Measurements from ENCODE around the gene COMMD1.
"Not testable (repeated sequence)": the region's sequence is repeated elsewhere in the genome, so short reads cannot be mapped to it uniquely, and the experiment has no call there.

Gene COMMD1

GRCh38 chr2:62076980-62077638, 171.6 kb downstream of the COMMD1 start:
- no peak for DNase-seq

- DNase-seq: no peak
Measured at GRCh38 chr2:62084801-62085200, 179.3 kb downstream of the COMMD1 start.

- DNase-seq: no peak
Measured at GRCh38 chr2:62089658-62090057, 184.2 kb downstream of the COMMD1 start.

GRCh38 chr2:62091471-62091870, 186.0 kb downstream of the COMMD1 start:
- no peak for DNase-seq

- DNase-seq: no peak
Measured at GRCh38 chr2:62099050-62099449, 193.6 kb downstream of the COMMD1 start.

- no peak for DNase-seq
Measured at GRCh38 chr2:62099523-62100175, 194.2 kb downstream of the COMMD1 start.

- DNase-seq: no peak
Measured at GRCh38 chr2:62101886-62102285, 196.4 kb downstream of the COMMD1 start.

GRCh38 chr2:62102402-62102920, 197.0 kb downstream of the COMMD1 start:
- DNase-seq: no peak

- DNase-seq: no peak
Measured at GRCh38 chr2:62109554-62109953, 204.1 kb downstream of the COMMD1 start.

- no peak for DNase-seq
Measured at GRCh38 chr2:62110415-62111025, 205.0 kb downstream of the COMMD1 start.

GRCh38 chr2:62112179-62112578, 206.7 kb downstream of the COMMD1 start:
- no peak for DNase-seq

GRCh38 chr2:62114564-62114963, 209.1 kb downstream of the COMMD1 start:
- no peak for DNase-seq

GRCh38 chr2:62116983-62117382, 211.5 kb downstream of the COMMD1 start:
- no peak for DNase-seq

GRCh38 chr2:62118160-62118559, 212.7 kb downstream of the COMMD1 start:
- no peak for DNase-seq

- no peak for DNase-seq
Measured at GRCh38 chr2:62119311-62119974, 214.0 kb downstream of the COMMD1 start.

GRCh38 chr2:62126239-62126638, 220.8 kb downstream of the COMMD1 start:
- DNase-seq: not testable (repeated sequence)

- DNase-seq: no peak
Measured at GRCh38 chr2:62133320-62133823, 227.9 kb downstream of the COMMD1 start.

- no peak for DNase-seq
Measured at GRCh38 chr2:62136956-62137830, 231.7 kb downstream of the COMMD1 start.

- DNase-seq: no peak
Measured at GRCh38 chr2:62140426-62141141, 235.1 kb downstream of the COMMD1 start.

GRCh38 chr2:62141142-62141740, 235.8 kb downstream of the COMMD1 start:
- no peak for DNase-seq

GRCh38 chr2:62142054-62142453, 236.6 kb downstream of the COMMD1 start:
- no peak for DNase-seq
